Measurements from ENCODE around the gene CSTF1.

- TF ChIP-seq EZH2phosphoT487 (IDR thresholded peaks at IDR 0.05; ENCODE audit: borderline replicate concordance, low read length) (no peak), CTCF (conservative IDR thresholded peaks at IDR 0.05; ENCODE audit: low read depth, low read length) (no peak), EZH2 (IDR thresholded peaks at IDR 0.05; ENCODE audit: low read length, unreplicated experiment) (no peak)
Measured at GRCh38 chr20:56348746-56349145, 43.7 kb upstream of the CSTF1 start.

All from PC-3 (cell line).